GM18511 (cell line): ENCODE results near the gene RFXANK.
"Not testable (repeated sequence)": the region's sequence is repeated elsewhere in the genome, so short reads cannot be mapped to it uniquely, and the experiment has no call there.

Experiments
- ATAC-seq: cut with Tn5 transposase; IDR thresholded peaks from one replicate; pipeline ENCODE4 v1.9.1; 2021; ENCODE audit warnings: mild to moderate bottlenecking, moderate library complexity; ENCODE audit not compliant: unreplicated experiment

Gene RFXANK

GRCh38 chr19:19192078-19192882 is at the start of gene RFXANK, which contains the start of gene BORCS8:
RFXANK (plus strand) TSS chr19:19192258; CDS start chr19:19193947, 1,689 bp downstream.
BORCS8 (minus strand) TSS chr19:19192152; CDS start chr19:19192117, 35 bp downstream.
- peak; percentile 92 for ATAC-seq

GRCh38 chr19:19142347-19142746 is 49.7 kb upstream of the RFXANK start:
- ATAC-seq = no peak

- no peak for ATAC-seq
Observed at GRCh38 chr19:19145281-19145680, 46.8 kb upstream of the RFXANK start.

- ATAC-seq = no peak
Observed at GRCh38 chr19:19145684-19146608, 46.1 kb upstream of the RFXANK start.

GRCh38 chr19:19146865-19147264 is 45.2 kb upstream of the RFXANK start:
- no peak for ATAC-seq

GRCh38 chr19:19147344-19147743 is 44.7 kb upstream of the RFXANK start:
- no peak for ATAC-seq

GRCh38 chr19:19148504-19148903 is 43.6 kb upstream of the RFXANK start:
- not testable (repeated sequence) for ATAC-seq

GRCh38 chr19:19149435-19149834 is 42.6 kb upstream of the RFXANK start:
- no peak for ATAC-seq

GRCh38 chr19:19151418-19151817 is 40.6 kb upstream of the RFXANK start:
- ATAC-seq = peak; percentile 65

- ATAC-seq = no peak
Observed at GRCh38 chr19:19152668-19153384, 39.2 kb upstream of the RFXANK start.

- ATAC-seq = no peak
Observed at GRCh38 chr19:19154768-19155494, 37.1 kb upstream of the RFXANK start.

- ATAC-seq = peak; percentile 73
Observed at GRCh38 chr19:19155495-19156219, 36.4 kb upstream of the RFXANK start.

- no peak for ATAC-seq
Observed at GRCh38 chr19:19157808-19158207, 34.2 kb upstream of the RFXANK start.

GRCh38 chr19:19159534-19159933 is 32.5 kb upstream of the RFXANK start:
- no peak for ATAC-seq

GRCh38 chr19:19160461-19161035 is 31.5 kb upstream of the RFXANK start:
- peak; percentile 50 for ATAC-seq

GRCh38 chr19:19162495-19162894 is 29.6 kb upstream of the RFXANK start:
- ATAC-seq = no peak

GRCh38 chr19:19165396-19165795 is 26.7 kb upstream of the RFXANK start:
- ATAC-seq = no peak

GRCh38 chr19:19167612-19168011 is 24.4 kb upstream of the RFXANK start:
- no peak for ATAC-seq
